Amniotic epithelial cell (primary cell): Measurements from ENCODE around the gene CEP70.
"Not testable (repeated sequence)": the region's sequence is repeated elsewhere in the genome, so short reads cannot be mapped to it uniquely, and the experiment has no call there.

Source experiments
- DNase-seq: peaks from one replicate; pipeline ENCODE4 v3.0.0-alpha.2; 2010; ENCODE audit warnings: low read depth

Gene CEP70

DNA sequence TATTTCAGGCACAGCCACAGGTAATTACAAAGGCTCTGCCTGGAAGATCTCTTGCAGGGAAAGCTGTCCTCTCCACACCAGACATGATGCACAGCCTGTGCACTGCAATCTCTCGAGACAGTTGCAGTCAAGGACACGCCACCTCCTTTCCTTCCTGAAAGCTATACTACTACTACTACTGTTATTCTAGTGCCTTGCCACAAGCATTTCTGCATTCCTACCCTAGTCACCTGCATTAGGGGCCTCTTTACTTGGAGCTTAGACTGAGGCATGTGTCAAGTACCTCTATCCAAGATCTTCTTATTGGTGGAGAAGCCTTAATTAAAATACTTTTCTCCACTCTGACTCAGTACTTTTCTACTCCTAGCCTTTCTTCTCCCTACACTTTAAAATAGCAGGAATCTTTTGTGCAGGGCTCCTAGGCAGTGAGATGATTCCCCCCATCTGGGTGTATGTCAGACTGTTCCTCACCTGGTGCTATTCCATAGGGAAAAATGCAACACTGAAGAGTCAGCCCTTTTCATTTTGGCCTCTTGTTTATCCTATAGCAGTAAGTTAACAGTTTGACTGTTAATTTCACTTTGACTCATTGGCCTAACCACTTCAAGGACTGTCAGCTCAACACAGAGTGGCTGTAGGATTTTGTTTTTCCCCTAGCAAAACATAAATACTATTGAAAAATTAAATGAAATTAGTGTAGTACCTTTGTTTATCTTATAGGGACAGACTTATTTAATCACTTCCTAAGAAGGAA lies 80.8 kb downstream of the CEP70 start:
- no peak for DNase-seq

DNA sequence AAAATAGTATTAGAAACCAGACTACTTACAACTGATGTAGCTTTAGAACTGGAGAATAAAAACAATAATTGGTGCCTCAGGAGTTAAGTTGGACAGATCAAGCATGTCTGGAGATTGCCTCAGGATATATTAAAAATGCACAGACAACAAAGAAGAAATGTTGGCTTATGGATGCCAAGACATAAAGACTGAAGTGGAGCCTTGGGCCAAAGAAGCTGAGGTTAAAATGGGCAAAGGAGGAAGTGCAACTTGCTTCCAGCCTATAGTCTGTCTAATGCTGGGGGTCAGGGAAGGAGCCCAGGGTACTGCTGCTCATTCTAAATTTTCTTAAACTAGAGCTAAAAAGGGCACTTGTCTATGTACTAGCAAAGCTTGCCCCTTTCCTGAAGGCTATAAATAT lies 82.1 kb downstream of the CEP70 start:
- no peak for DNase-seq

DNA sequence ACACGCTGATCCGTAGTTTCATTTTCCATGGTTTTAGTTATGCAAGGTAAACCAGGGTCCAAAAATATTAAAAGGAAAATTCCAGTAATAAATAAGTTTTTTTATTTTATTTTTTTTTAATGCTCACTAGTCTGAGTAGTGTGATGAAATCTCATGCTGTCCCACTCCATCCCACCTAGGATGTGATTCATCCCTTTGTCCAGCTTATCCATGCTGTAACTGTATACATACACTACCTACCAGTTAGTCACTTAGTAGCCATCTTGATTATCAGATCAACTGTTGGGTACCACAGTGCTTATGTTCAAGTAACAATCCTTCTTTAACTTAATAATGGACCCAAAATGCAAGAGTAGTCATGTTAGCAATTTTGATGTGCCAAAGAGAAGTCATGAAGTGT lies 84.5 kb downstream of the CEP70 start:
- peak; percentile 21 for DNase-seq

DNA sequence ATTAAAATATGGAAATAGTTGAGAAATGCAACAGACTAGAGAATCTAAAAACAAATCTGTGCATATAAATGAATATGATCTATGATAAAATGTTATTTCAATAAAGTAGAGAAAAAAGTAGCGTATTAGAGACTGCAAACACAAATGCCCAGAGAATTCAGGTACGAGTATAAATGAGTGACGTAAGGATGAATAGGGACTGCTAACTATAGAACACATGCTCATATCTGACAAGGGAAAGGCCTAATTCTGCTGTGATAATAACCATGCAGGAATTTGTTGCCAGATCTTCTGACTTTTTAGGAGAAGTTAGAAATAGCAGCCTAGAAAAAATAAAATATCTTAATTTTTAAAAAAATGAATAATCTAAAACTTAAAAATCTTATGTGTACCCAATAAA lies 86.5 kb downstream of the CEP70 start:
- no peak for DNase-seq

DNA sequence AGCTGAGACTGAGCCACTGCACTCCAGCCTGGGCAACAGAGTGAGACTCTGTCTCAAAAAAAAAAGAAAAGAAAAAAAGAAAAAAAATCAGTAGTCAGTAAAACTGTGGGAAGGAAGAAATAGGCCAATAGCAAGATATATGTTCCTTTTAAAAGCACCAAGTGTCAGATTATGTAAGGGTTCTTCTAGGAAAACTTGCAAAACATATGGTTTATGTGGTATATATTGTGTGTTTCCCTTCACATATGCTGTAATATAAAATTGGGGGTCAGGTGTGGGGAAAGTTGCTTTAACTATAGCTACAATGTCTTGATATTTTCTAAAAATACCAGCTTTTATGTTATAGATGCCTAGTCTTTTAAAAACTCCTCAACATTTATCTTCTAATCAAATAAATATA lies 95.1 kb downstream of the CEP70 start:
- no peak for DNase-seq

DNA sequence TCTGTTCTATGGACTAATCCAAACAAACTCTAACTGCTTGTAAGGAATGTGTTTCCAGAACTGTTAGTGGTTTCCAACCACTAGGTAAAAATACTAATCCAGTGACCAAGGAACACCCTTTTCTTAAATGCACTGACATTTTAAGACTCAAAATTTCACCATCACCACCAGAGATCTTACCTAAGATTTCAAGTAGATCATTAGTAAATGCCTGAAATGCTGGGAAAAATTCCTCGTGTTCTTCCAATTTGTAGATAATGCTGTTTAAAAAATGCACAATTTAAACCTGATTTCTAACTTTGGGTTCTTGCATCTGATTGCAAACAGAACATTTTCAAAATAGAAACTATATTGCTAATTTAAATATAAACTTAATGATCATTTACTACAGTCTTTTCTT lies 96.2 kb downstream of the CEP70 start:
- peak; percentile 11 for DNase-seq

DNA sequence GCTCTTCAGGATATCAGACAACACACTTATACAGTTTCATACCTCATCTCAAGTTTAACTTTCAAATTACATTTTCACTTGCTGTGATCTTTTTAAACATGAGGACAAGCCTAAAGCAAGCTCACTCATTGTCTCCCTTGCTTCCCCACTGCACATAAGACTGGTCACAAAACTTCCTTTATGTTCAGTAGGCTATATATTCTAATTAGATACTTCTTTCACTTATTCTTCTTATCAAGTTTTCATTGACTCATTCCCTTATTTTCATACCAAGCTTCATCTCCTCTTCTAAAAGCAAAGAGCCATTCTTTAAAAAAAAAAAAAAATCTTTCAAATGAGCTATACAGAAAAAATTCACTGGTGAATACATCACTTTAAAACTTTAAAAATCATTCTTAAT lies 97.0 kb downstream of the CEP70 start:
- DNase-seq, result no peak

DNA sequence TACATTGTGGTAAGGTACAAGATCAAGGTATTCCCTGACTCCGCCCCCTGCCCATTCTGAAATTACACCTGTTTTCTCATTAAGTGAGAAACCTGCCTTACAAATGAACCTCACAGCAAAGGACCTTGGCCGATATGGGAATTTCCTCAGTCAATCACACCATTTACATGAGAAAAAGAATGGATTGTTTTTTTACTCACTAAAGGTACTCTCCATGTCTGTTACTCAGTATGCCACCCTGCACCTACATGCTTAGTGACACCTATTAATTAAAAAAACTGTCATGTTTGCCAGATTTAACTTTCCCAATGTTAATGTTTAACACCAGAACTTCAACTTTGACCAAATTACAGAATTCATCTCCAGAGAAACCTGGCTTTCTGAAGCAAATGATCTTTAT lies 97.6 kb downstream of the CEP70 start:
- DNase-seq, result no peak

DNA sequence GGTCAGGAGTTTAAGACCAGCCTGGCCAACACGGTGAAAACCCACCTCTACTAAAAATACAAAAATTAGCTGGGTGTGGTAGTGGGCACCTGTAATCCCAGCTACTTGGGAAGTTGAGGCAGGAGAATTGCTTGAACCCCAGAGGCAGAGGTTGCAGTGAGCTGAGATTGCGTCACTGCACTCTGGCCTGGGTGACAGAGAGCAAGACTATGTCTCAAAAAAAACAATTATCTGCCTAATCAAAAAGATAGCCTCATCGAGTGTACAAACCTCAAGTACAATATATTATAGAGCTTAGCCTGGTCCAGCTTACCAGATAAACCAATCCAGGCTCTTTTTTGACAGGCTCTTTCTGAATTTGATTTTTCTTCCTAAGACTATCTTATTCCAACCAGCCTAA lies 98.4 kb downstream of the CEP70 start:
- DNase-seq, result not testable (repeated sequence)

DNA sequence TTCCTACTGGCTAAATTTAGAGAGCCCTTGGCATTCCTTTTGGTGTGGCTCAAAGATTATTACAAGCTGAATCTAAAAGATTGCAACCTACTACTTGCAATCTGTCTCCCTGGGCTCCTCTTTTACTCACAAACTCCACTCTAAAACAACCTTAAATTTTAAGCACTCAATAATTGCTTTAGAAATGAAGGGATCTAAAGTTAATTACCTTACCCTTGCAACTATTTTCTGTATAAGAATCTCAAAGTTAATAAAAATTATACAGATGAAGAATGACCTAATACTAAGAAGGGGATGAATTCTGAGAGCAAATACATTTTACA lies 99.5 kb downstream of the CEP70 start:
- DNase-seq, result no peak

DNA sequence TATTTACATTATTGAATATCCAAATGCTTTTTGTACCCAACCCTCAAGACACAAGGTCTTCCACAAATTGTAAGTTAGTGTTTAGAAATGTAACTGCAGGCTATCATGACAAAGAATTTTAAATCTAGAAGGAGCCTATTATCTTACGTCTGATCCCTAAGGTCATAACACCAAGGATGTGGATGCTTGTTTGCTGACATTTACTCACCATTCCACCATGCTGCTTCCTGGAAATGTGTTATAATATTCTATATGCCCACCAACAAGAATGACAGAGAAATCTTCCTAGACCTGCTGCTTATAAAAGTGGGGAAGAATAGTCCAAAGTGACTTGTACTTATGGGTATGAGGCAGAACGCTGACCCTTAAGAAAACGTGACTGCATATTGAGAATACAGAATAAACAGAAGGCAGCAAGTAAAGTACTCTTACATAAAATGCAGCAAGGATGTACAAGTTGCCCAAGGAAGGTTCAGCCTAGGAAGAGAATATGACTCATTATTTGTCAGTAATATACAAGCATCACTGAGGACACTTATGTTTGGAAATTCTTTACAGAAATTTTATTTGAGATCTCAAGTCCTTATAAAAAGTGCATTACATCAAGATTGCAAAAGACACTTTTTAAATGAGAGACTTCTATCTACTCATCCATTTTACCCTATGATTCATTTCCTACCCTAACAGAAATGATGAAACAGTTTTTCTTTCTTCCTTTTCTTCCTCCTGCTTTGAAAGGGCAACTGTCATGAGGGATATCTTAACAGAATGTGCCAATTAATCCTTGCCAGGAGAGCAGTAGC lies 100.1 kb downstream of the CEP70 start:
- peak; percentile 88 for DNase-seq

DNA sequence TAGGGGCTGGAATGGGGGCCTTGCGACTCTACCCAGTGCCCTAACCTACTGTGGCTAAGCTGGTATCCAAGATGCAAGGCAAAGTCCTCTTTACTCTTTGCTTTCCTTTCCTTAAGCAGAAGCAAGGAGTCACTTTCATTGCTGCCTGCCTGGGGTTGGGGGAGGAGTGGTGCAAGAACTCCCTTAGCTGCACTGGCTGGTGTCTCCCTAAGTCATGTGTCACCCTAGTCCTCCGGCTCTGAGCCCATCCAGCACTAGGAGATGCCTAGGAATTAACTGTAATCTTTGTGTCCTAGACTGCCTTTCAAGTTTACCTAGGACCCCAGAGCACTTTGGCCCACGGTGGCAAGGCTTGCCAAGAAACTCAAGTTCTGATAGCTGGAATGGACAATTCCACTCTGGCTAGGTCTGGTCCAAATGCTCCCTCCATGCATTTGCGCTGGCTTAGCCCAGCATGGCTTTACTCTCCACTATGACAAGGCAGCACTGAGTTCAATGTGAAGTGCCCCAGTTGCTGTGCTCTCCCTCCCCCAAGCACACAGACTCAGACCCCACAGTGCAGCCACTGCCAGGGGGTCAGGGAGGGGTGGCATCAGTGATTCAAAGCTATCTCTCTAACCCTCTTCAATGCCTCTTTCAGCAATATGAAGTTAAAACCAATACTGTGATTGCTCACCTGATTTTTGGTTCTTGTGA lies 100.9 kb downstream of the CEP70 start:
- DNase-seq, result no peak

DNA sequence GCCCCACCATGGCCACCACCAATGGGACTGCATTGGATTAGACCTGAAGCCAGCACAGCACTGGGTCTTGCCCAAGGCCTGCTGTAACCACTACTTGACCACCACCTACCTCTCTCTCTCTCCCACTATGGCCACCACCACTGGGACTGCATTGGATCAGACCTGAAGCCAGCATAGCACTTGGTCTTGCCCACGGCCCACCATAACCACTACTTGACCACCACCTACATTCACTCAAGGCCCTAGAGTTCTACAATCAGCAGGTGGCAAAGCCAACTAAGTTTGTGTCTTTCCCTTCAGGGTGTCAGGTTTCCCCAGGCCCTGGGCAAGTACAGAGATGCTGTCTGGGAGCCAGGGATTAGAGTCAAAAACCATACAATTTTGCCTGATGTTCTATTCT lies 102.1 kb downstream of the CEP70 start:
- DNase-seq, result no peak

DNA sequence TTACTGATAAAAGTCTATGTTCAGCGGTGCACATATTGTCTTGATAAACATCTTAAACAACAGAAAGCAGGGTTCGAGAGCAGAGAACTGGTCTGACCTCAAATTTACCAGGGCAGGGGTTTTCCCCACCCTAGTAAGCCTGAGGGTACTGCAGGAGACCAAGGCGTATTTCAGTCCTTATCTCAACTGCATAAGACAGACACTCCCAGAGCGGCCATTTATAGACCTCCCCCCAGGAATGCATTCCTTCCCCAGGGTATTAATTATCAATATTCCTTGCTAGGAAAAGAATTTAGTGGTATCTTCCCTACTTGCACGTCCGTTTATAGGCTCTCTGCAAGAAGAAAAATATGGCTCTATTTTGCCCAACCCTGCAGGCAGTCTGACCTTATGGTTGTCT lies 107.5 kb downstream of the CEP70 start:
- DNase-seq, result not testable (repeated sequence)

DNA sequence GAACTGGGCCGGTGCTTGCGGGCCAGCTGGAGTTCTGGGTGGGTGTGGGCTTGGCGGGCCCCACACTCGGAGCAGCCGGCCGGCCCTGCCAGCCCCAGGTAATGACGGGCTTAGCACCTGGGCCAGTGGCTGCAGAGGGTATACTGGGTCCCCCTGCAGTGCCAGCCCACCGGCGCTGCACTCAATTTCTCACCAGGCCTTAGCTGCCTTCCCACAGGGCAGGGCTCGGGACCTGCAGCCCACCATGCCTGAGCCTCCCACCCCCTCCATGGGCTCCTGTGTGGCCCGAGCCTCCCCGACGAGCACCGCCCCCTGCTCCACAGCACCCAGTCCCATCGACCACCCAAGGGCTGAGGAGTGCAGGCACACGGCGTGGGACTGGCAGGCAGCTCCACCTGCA lies 109.4 kb downstream of the CEP70 start:
- DNase-seq, result not testable (repeated sequence)

DNA sequence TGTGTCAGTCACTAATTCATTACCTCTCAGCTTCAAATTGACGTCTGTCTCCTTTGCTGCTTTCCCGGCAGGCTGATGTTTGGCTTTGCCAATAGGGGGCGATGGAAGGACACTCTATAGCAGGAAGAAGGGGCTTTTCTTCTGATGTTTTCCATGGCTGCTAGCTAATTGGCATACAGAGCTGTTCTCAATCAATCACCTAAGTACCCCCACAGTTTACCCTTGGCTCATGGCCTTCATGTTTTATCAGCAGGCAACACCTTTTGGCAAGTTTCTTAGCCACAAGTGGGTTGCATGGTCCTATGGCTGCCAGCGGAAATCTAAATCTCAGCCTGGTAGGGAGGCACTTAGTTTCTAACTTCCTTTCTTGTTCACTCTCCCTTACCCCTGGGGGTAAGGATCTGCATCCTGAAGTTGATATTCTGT lies 114.6 kb downstream of the CEP70 start:
- DNase-seq, result peak; percentile 36

DNA sequence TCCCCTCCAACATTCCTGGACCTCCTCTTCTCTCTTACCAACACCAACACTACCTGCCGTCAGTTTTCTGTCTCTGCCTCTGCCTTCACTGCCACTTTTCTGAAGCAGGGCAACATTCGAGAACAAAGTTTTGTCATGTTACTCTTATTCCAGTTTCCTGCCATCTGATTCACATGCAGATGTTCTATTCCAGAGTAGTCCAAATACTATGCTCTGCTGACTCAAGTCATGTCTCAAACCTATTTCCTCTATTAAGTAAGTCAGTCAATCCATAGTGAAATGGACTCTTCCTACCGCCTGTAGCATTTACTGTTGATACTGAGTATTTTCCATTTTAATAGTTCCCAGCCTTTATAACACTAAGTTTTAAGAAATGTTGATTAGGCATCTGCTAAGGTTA lies 116.3 kb downstream of the CEP70 start:
- DNase-seq, result no peak

DNA sequence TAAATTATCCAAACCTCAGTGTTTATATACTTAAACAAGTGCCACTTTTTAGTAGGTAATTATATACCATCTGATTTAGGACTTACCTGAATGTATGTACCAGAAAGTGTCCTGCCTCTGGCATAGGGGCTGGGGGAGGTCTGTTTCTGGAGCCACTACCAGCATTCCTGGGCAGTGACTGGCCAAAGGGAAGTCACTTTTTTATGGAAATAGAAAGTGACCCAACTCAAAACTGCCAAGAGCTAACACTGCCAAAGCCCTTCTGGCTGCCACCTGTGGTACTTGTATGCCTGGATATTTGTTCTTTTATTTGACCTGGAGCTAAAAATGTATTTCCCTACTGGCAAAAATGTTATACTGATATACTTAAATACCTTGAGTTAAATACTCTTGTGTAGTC lies 116.9 kb downstream of the CEP70 start:
- no peak for DNase-seq

DNA sequence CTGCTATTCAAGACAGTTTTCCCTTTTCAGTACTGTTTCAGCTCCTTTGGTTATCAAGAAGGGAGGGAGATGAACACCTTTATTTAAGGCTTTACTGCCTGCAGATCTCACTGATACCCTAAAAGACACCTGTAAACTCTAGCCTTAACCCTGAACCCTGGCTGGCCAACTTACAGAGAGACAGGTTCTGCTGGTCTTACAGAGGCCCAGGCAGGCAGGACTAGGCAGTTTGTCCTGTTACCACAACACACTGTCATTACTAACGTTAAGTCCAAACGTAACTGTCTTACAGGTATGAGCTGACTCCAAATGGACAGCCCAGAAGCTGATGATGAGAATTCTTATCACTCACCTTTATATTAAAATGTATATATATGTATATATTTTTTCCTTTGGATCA lies 117.5 kb downstream of the CEP70 start:
- no peak for DNase-seq

DNA sequence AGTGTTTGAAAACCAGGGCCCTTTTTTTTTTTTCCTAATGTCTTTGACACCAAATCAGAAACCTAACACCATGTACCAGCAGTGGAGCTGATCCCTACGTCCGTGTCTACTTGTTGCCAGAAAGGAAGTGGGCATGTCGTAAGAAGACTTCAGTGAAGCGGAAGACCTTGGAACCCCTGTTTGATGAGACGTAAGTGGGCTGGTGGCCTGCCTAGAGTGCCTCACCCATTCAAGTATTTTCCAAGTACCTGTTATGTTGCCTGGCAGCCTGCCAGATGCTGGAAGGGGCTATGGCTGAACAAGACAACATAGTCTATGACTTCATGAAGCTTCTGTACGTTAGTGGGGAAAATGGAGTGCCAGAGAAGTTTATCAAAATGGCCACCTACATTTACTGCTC lies 119.9 kb downstream of the CEP70 start:
- no peak for DNase-seq

DNA sequence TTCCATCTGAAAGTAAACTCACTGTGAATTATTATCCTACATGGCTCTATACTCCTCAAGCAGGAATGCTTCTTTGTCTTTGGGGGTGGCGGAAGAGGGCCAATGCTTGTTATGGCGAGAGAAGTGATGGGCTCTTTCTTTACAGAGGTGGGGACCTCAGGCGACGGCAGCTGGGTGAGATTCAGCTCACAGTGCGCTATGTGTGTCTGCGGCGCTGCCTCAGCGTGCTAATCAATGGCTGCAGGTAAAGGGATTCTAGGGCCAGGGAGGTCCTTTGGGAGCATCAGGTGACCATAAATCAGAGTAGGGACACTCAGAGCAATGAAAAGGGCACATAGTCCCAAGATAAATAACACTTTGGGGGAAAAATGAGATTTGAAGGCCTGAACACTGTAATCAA lies 120.7 kb downstream of the CEP70 start:
- no peak for DNase-seq

DNA sequence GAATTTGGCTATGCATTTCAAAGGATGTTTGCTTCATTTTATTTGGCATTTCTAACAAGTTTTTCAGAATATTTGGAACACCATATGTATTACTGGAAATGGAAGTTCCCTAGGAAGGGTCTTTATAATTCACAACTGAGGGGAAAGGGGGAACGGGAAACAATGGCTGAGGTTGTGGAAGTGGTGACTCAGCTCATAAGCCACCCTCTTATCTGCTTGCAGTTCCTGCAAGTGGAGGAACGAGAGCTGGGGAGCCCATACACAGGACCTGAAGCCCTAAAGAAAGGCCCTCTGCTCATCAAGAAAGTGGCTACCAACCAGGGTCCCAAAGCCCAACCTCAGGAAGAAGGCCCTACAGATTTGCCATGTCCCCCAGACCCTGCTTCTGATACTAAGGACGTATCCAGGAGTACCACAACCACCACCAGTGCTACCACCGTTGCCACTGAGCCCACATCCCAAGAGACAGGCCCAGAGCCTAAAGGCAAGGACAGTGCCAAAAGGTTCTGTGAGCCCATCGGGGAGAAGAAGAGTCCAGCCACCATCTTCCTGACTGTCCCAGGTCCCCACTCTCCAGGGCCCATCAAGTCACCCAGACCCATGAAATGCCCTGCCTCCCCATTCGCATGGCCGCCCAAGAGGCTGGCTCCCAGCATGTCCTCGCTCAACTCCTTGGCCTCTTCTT lies 121.8 kb downstream of the CEP70 start:
- no peak for DNase-seq

DNA sequence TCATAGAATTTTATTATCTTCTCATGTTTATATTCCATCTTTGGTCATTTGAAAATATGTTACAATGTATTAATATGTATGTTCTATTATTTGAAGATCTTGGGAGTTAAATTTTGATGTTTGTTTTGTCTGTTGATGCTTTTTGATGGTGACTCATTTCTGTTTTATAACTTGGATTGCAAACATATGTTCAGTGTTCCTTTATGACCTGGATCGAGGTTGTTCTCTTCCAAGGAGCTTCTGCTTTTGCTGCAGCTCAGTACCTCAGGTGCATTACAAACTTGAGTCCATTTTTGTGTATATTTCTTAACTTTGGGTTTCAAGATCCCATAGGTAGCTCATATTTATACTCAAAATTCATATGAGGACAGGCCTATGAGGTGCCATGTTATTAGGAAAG lies 122.6 kb downstream of the CEP70 start:
- DNase-seq, result no peak
